SH-SY5Y (cell line): ENCODE data around the gene CCDC102A.

Experiments
- GATA2 ChIP-seq: IDR thresholded peaks from 2 replicates; pipeline ENCODE4 v1.6.1; 2011; ENCODE audit warnings: mild to moderate bottlenecking, low read depth, low read length
- GATA3 ChIP-seq: IDR thresholded peaks from 2 replicates; pipeline ENCODE4 v1.6.1; 2011; ENCODE audit warnings: low read depth, mild to moderate bottlenecking, low read length, moderate library complexity

GRCh38 chr16:57555831-57556230, 19.5 kb upstream of the CCDC102A start:
- no peak for TF ChIP-seq GATA2
- TF ChIP-seq GATA3 = no peak
